Measurements from ENCODE around the gene TP53I3. TPM values are rescaled to one million over a fixed set of nuclear protein-coding genes. Genes with fewer than 3 reads are reported as not detected.

Gene TP53I3
- total RNA-seq, 4 donors from 2014 or later: 3.3 to 7.6 (median 4.9) TPM

GRCh38 chr2:24038786-24039499 lies 45.7 kb downstream of the TP53I3 start:
- no peaks in the 10 kb centered on the region for H3K27me3 ChIP-seq
- intact Hi-C loops (cut with DNase I; ENCODE audit: low total_unique reads) (no loop called here), in situ Hi-C loops (cut with MboI; ENCODE audit: low sequenced_read_pairs in 4 of 4) (loop anchor here in 1 of 4 donors (25.0 kb wide), 1 partner anchor 102 kb away; the partner anchor contains the start of genes ATAD2B and UBXN2A)
- no peak overlapping the region for H3K4me3 ChIP-seq
- peaks cover 0 to 23% of the 10 kb centered on the region in 2 donors for H3K36me3 ChIP-seq
- no peaks in the 10 kb centered on the region for H3K4me1 ChIP-seq
- ATAC-seq (no peak), DNase-seq (no peak)
- no peak overlapping the region for H3K27ac ChIP-seq
- TF ChIP-seq, protein P1, sequence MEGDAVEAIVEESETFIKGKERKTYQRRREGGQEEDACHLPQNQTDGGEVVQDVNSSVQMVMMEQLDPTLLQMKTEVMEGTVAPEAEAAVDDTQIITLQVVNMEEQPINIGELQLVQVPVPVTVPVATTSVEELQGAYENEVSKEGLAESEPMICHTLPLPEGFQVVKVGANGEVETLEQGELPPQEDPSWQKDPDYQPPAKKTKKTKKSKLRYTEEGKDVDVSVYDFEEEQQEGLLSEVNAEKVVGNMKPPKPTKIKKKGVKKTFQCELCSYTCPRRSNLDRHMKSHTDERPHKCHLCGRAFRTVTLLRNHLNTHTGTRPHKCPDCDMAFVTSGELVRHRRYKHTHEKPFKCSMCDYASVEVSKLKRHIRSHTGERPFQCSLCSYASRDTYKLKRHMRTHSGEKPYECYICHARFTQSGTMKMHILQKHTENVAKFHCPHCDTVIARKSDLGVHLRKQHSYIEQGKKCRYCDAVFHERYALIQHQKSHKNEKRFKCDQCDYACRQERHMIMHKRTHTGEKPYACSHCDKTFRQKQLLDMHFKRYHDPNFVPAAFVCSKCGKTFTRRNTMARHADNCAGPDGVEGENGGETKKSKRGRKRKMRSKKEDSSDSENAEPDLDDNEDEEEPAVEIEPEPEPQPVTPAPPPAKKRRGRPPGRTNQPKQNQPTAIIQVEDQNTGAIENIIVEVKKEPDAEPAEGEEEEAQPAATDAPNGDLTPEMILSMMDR (IDR thresholded peaks at IDR 0.05 in 4 of 5, conservative IDR thresholded peaks at IDR 0.05 in 1 of 5): no peak
- no peak for TF ChIP-seq POLR2A (IDR thresholded peaks at IDR 0.05)
- H3K9me3 ChIP-seq: no peaks in the 10 kb centered on the region

Other genes with a start within 250 kb of the TP53I3 start
- 10 to 100 TPM in 1 of 4 donors, 1 to 10 TPM in 3; 7.3 to 18.1 (median 7.7) TPM for gene ATAD2B, start 157.7 kb downstream of the TP53I3 start, total RNA-seq
- 10 to 100 TPM; 13.7 to 20.8 (median 17.0) TPM for gene UBXN2A, start 144.4 kb downstream of the TP53I3 start, total RNA-seq
- gene MFSD2B, start 74.7 kb downstream of the TP53I3 start, total RNA-seq: not detected
- 1 to 10 TPM; 4.8 to 8.4 (median 8.3) TPM for gene WDCP, start 37.4 kb downstream of the TP53I3 start, total RNA-seq
- gene FKBP1B, start 35.1 kb downstream of the TP53I3 start, total RNA-seq: 1 to 10 TPM in 2 of 4 donors, under 1 TPM in 1, not detected in 1; 0.91 to 2.9 (median 1.5) TPM
- 10 to 100 TPM; 55.2 to 88.1 (median 70.5) TPM for gene SF3B6, start 8.5 kb downstream of the TP53I3 start, total RNA-seq
- gene PFN4, start 38.5 kb upstream of the TP53I3 start, total RNA-seq: not detected
- 1 to 10 TPM; 3.0 to 6.7 (median 4.3) TPM for gene FAM228B, start 38.6 kb upstream of the TP53I3 start, total RNA-seq
- gene FAM228A, start 90.2 kb upstream of the TP53I3 start, total RNA-seq: under 1 TPM in 2 of 4 donors, not detected in 2; 0.39 to 0.41 TPM